ENCODE data around the gene FAM222B. TPM values are rescaled to one million over a fixed set of nuclear protein-coding genes. Genes with fewer than 3 reads are reported as not detected.

Gene FAM222B
- total RNA-seq, 1 donor from 2014 or later = 6.3 TPM

DNA sequence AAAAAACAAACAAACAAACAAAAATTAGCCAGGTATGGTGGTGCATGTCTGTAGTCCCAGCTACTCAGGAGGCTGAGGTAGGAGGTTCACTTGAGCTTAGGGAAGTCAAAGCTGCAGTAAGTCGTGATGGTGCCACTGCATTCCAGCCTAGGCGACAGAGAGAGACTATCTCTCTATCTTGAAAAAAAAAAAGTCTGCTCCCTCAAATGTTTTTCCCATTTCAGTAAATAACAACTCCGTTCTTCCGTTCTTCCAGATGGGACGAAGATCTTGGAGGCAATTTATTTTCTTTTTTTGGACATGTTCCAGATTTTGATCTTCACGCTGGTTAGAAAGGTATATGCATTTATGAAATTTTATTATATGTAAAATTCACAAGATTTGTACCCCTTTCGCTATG lies 31.2 kb upstream of the FAM222B start:
- Histone ChIP-seq H3K4me3 (ENCODE audit: low read length in 3 of 3) (no peak overlapping the region), H3K36me3 (ENCODE audit: control insufficient read depth in 3 of 3, insufficient read depth in 3 of 3, low read length in 3 of 3) (peaks cover 0 to 3% (median 2%) of the 10 kb centered on the region in 3 donors), H3K9me3 (ENCODE audit: control insufficient read depth in 3 of 3, low read length in 3 of 3) (no peaks in the 10 kb centered on the region), H3K9ac (ENCODE audit: low read depth in 1 of 3, low read length in 3 of 3) (no peak overlapping the region), H3K4me1 (ENCODE audit: control insufficient read depth in 3 of 3, insufficient read depth in 3 of 3, low read length in 3 of 3) (no peaks in the 10 kb centered on the region), H3K27ac (ENCODE audit: low read depth, low read length) (no peak overlapping the region), H3K27me3 (ENCODE audit: control insufficient read depth in 3 of 3, insufficient read depth in 3 of 3, low read length in 3 of 3) (no peaks in the 10 kb centered on the region)

DNA sequence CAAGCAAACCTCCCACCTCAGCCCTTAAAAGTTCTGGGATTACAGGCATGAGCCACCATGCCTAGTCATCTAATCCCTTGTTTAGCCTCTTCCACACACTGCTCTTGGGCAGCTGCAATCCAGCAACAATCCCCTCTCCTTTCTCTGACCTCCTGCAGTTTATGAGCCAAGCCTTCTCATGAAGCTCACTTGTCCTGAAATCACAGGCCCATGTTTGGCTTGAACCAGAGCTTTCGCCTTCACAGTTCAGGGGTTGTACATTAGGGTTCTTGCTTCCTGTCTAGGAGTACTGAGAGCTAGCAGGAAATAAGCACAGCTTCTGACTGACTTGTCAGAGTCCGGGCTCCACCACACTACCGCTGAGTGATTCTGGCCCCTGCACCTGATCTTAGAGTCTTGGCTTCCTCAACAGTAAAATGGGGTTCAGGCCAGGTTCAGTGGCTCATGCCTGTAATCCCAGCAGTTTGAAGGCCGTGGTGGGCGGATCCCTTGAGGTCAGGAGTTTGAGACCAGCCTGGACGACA lies 28.5 kb upstream of the FAM222B start:
- Histone ChIP-seq H3K4me1 (ENCODE audit: control insufficient read depth in 3 of 3, insufficient read depth in 3 of 3, low read length in 3 of 3) (no peaks in the 10 kb centered on the region), H3K27ac (ENCODE audit: low read depth, low read length) (no peak overlapping the region), H3K36me3 (ENCODE audit: control insufficient read depth in 3 of 3, insufficient read depth in 3 of 3, low read length in 3 of 3) (no peaks in the 10 kb centered on the region), H3K9ac (ENCODE audit: low read depth in 1 of 3, low read length in 3 of 3) (no peak overlapping the region), H3K4me3 (ENCODE audit: low read length in 3 of 3) (no peak overlapping the region), H3K27me3 (ENCODE audit: control insufficient read depth in 3 of 3, insufficient read depth in 3 of 3, low read length in 3 of 3) (no peaks in the 10 kb centered on the region), H3K9me3 (ENCODE audit: control insufficient read depth in 3 of 3, low read length in 3 of 3) (no peaks in the 10 kb centered on the region)

DNA sequence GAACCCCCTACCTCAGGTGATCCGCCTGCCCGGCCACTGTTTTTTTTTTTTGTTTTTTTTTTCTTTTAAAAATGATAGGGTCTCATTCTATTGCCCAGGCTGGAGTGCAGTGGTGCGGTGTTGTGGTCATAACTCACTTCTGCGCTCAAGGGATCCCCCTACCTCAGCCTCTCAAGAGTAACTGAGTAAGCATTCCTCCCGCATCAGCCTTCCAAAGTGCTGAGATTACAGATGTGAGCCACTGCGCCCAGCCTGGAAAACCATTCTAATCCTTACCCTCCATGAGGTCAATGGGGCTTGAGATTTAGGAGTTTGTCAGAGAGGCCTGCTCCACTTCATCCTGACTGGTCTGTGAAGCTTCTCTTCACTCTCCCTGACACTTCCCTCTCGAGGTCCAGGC lies 24.7 kb upstream of the FAM222B start:
- no peaks in the 10 kb centered on the region for H3K36me3 ChIP-seq (ENCODE audit: control insufficient read depth in 3 of 3, insufficient read depth in 3 of 3, low read length in 3 of 3)
- no peak overlapping the region for H3K4me3 ChIP-seq (ENCODE audit: low read length in 3 of 3)
- no peaks in the 10 kb centered on the region for H3K4me1 ChIP-seq (ENCODE audit: control insufficient read depth in 3 of 3, insufficient read depth in 3 of 3, low read length in 3 of 3)
- H3K9ac ChIP-seq (ENCODE audit: low read depth in 1 of 3, low read length in 3 of 3) = no peak overlapping the region
- no peaks in the 10 kb centered on the region for H3K27me3 ChIP-seq (ENCODE audit: control insufficient read depth in 3 of 3, insufficient read depth in 3 of 3, low read length in 3 of 3)
- no peaks in the 10 kb centered on the region for H3K9me3 ChIP-seq (ENCODE audit: control insufficient read depth in 3 of 3, low read length in 3 of 3)
- H3K27ac ChIP-seq (ENCODE audit: low read depth, low read length) = no peak overlapping the region

DNA sequence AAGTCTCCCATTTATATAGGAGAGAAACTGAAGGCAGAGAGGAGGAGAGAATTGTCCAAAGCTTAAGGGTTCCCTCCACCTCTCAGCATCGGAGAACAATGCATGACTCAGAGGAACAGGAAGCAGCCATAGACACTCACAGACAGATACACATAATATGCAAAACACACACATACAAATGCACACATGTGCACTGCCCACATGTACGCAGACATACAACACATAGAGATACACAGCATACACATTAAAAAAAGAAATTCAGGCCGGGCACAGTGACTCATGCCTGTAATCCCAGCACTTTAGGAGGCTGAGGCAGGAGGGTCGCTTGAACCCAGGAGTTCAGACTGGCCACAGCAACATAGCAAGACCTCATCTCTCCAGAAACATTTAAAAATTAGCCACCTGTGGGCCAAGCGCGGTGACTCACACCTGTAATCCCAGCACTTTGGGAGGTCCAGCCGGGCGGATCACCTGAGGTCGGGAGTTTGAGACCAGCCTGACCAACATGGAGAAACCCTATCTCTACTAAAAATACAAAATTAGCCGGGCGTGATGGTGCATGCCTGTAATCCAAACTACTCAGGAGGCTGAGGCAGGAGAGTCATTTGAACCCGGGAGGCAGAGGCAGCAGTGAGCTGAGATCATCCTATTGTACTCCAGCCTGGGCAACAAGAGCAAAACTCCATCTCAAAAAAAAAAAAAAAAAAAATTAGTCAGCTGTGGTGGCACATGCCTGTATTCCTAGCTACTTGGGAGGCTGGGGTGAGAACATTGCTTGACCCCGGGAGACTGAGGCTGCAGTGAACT lies 23.6 kb upstream of the FAM222B start:
- no peak overlapping the region for H3K27ac ChIP-seq (ENCODE audit: low read depth, low read length)
- no peaks in the 10 kb centered on the region for H3K4me1 ChIP-seq (ENCODE audit: control insufficient read depth in 3 of 3, insufficient read depth in 3 of 3, low read length in 3 of 3)
- peaks cover 4 to 9% (median 4%) of the 10 kb centered on the region in 3 donors for H3K36me3 ChIP-seq (ENCODE audit: control insufficient read depth in 3 of 3, insufficient read depth in 3 of 3, low read length in 3 of 3)
- no peak overlapping the region for H3K9ac ChIP-seq (ENCODE audit: low read depth in 1 of 3, low read length in 3 of 3)
- H3K9me3 ChIP-seq (ENCODE audit: control insufficient read depth in 3 of 3, low read length in 3 of 3) = no peaks in the 10 kb centered on the region
- H3K4me3 ChIP-seq (ENCODE audit: low read length in 3 of 3) = no peak overlapping the region
- H3K27me3 ChIP-seq (ENCODE audit: control insufficient read depth in 3 of 3, insufficient read depth in 3 of 3, low read length in 3 of 3) = no peaks in the 10 kb centered on the region

DNA sequence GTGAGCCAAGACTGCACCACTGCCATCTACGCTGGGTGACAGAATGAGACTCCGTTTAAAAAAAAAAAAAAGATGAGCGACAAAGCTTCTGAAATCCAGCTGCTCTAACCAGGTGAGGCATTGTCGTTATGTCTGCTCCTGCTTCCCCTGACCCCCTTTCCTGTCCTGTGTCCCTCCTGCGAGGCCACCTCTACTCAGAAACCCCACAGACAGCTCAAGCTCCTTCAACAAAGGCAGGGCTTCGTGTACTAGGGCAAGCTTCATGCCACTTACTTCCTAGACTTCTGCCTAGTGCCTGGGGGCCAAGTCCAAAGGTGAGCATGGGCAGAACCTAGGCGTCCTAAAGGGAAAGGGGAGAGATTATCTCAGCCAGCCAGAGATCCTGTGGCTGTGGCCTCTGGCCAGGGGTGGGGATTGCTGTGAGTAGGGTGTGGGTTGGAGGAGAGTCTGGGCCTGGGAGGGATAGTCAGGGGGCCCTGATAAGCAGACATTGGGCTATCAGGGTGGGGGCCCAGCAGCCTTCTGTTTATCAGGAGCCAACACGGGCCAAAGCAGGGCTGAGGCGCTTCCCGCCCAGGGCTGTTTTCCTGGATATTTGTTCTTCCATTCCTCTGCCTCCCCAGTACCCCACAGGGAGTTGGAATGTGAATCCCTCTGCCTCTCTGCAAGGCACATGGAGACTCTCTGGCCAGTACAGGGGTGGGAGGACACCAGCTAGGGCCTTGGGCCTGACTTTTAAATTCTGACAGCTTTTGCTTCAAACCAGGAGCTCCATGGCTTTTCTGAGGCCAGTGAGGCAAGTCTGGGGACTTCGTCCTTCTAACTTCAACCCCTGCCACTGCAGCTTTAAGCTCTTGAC lies 22.6 kb upstream of the FAM222B start:
- no peak overlapping the region for H3K27ac ChIP-seq (ENCODE audit: low read depth, low read length)
- no peaks in the 10 kb centered on the region for H3K9me3 ChIP-seq (ENCODE audit: control insufficient read depth in 3 of 3, low read length in 3 of 3)
- no peak overlapping the region for H3K4me3 ChIP-seq (ENCODE audit: low read length in 3 of 3)
- H3K27me3 ChIP-seq (ENCODE audit: control insufficient read depth in 3 of 3, insufficient read depth in 3 of 3, low read length in 3 of 3) = no peaks in the 10 kb centered on the region
- H3K9ac ChIP-seq (ENCODE audit: low read depth in 1 of 3, low read length in 3 of 3) = no peak overlapping the region
- H3K4me1 ChIP-seq (ENCODE audit: control insufficient read depth in 3 of 3, insufficient read depth in 3 of 3, low read length in 3 of 3) = no peaks in the 10 kb centered on the region
- H3K36me3 ChIP-seq (ENCODE audit: control insufficient read depth in 3 of 3, insufficient read depth in 3 of 3, low read length in 3 of 3) = peaks cover 9 to 15% (median 10%) of the 10 kb centered on the region in 3 donors

DNA sequence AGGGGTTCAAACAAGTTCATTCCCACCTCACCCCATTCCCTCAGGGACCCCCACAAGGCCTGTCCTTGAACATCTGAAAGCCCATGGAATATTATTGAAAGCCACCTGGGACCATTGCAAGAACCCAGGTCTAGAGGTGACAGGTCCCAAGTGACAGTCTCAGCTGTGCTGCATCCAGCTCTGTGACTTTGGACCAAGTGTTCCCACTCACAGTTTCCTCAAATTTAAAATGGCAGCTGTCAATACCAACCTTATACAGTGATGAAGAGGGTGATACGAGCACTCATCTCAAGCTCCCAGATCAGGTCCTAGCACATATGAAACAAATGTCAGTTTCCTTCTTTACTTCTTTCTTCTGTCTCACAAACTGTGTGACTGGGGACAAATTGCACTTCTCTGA lies 21.4 kb upstream of the FAM222B start:
- peaks cover 13 to 18% (median 14%) of the 10 kb centered on the region in 3 donors for H3K36me3 ChIP-seq (ENCODE audit: control insufficient read depth in 3 of 3, insufficient read depth in 3 of 3, low read length in 3 of 3)
- no peaks in the 10 kb centered on the region for H3K27me3 ChIP-seq (ENCODE audit: control insufficient read depth in 3 of 3, insufficient read depth in 3 of 3, low read length in 3 of 3)
- no peak overlapping the region for H3K27ac ChIP-seq (ENCODE audit: low read depth, low read length)
- no peak overlapping the region for H3K4me3 ChIP-seq (ENCODE audit: low read length in 3 of 3)
- H3K4me1 ChIP-seq (ENCODE audit: control insufficient read depth in 3 of 3, insufficient read depth in 3 of 3, low read length in 3 of 3) = no peaks in the 10 kb centered on the region
- H3K9me3 ChIP-seq (ENCODE audit: control insufficient read depth in 3 of 3, low read length in 3 of 3) = no peaks in the 10 kb centered on the region
- H3K9ac ChIP-seq (ENCODE audit: low read depth in 1 of 3, low read length in 3 of 3) = no peak overlapping the region

DNA sequence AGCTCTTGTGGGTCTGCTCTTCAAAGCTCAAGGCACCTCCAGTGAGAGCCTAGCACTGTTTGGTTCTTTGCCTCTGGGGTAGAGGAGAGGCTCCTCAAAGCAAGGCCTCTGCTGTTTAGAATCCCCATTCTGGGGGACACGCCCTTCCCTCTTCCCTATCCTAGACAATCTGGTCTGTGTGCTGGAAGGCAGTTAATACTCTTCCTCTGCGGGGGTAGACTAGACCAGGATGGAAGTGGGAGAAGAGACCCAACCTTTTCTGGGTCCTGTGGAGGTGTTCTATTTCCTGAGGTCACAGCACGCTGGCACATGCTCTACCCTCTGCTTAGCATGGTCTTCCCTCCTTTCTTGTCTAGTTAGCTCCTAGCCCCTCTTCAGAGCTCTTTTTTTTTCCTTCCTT lies 20.0 kb upstream of the FAM222B start:
- Histone ChIP-seq H3K4me3 (ENCODE audit: low read length in 3 of 3) (no peak overlapping the region), H3K27me3 (ENCODE audit: control insufficient read depth in 3 of 3, insufficient read depth in 3 of 3, low read length in 3 of 3) (no peaks in the 10 kb centered on the region), H3K4me1 (ENCODE audit: control insufficient read depth in 3 of 3, insufficient read depth in 3 of 3, low read length in 3 of 3) (no peaks in the 10 kb centered on the region), H3K36me3 (ENCODE audit: control insufficient read depth in 3 of 3, insufficient read depth in 3 of 3, low read length in 3 of 3) (peaks cover 24 to 32% (median 28%) of the 10 kb centered on the region in 3 donors), H3K9ac (ENCODE audit: low read depth in 1 of 3, low read length in 3 of 3) (no peak overlapping the region), H3K9me3 (ENCODE audit: control insufficient read depth in 3 of 3, low read length in 3 of 3) (no peaks in the 10 kb centered on the region), H3K27ac (ENCODE audit: low read depth, low read length) (no peak overlapping the region)

DNA sequence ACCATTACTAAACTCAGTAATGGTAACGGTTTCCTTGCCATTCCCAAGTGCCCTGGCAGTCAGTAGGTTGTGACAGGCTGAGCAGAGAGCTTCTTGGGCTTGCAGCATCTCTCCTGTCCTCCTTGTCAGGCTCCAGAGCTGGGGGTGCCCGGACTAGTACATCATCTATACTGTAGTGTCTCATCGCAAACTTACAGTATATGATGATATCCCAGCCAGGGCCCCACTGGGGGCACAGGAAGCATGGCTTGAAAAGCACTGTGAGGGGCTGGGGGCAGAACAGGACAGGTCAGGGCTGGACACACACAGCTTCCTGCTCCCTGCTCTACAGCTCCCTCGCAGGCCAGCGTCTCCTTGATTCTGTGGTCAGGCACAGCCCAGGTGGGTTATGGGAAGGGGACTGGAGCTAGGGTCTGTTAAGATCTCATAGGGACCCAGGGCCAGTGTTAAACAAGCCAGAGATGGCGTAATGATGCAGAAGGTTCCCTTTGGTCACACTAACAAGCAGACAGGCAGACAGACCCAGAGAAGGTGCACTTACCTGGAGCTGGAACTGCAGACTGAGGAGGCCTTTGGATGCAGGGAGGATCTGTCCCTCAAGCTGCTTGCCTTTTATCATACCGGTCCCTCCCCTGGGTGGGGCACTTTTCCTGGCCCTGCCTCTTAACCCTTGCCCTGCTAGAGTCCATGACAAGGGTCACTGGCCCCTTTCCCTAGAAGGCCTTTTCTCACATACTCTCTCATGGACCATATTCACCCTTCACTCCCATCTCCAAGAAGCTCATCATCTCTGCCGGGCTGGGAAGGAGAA lies 19.0 kb upstream of the FAM222B start:
- Histone ChIP-seq H3K9ac (ENCODE audit: low read depth in 1 of 3, low read length in 3 of 3) (no peak overlapping the region), H3K27me3 (ENCODE audit: control insufficient read depth in 3 of 3, insufficient read depth in 3 of 3, low read length in 3 of 3) (no peaks in the 10 kb centered on the region), H3K36me3 (ENCODE audit: control insufficient read depth in 3 of 3, insufficient read depth in 3 of 3, low read length in 3 of 3) (peaks cover 24 to 32% (median 28%) of the 10 kb centered on the region in 3 donors), H3K9me3 (ENCODE audit: control insufficient read depth in 3 of 3, low read length in 3 of 3) (no peaks in the 10 kb centered on the region), H3K4me1 (ENCODE audit: control insufficient read depth in 3 of 3, insufficient read depth in 3 of 3, low read length in 3 of 3) (no peaks in the 10 kb centered on the region), H3K4me3 (ENCODE audit: low read length in 3 of 3) (no peak overlapping the region), H3K27ac (ENCODE audit: low read depth, low read length) (no peak overlapping the region)

DNA sequence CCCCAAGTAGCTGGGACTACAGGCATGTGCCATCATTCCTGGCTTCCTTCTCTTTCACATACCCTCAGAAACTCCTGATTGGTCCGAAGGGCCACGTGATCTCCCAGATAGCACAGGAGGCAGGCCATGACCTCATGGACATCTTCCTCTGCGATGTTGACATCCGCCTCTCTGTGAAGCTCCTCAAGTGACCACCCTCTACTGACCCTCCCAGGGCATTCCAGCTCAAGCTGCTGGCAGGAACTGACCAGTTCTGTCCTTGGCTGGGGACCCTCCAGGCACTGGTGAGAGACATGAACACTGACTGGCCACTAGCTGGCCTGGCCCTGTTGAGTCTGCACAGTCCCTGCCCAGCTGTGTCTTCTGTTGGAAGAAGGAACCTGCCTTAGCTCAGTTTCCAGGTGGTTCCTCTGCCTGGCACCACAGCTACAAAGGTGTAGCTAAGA lies 17.8 kb upstream of the FAM222B start:
- Histone ChIP-seq H3K4me1 (ENCODE audit: control insufficient read depth in 3 of 3, insufficient read depth in 3 of 3, low read length in 3 of 3) (peaks cover 2 to 6% (median 2%) of the 10 kb centered on the region in 3 donors), H3K4me3 (ENCODE audit: low read length in 3 of 3) (no peak overlapping the region), H3K27me3 (ENCODE audit: control insufficient read depth in 3 of 3, insufficient read depth in 3 of 3, low read length in 3 of 3) (no peaks in the 10 kb centered on the region), H3K36me3 (ENCODE audit: control insufficient read depth in 3 of 3, insufficient read depth in 3 of 3, low read length in 3 of 3) (peaks cover 30 to 37% (median 32%) of the 10 kb centered on the region in 3 donors), H3K27ac (ENCODE audit: low read depth, low read length) (no peak overlapping the region), H3K9me3 (ENCODE audit: control insufficient read depth in 3 of 3, low read length in 3 of 3) (no peaks in the 10 kb centered on the region), H3K9ac (ENCODE audit: low read depth in 1 of 3, low read length in 3 of 3) (no peak overlapping the region)
